ENCODE data around the gene IL16.

GRCh38 chr15:81181220-81181619 lies 15.5 kb upstream of the IL16 start:
- no peak for TF ChIP-seq HDGF (IDR thresholded peaks at IDR 0.05; ENCODE audit: borderline replicate concordance)
- no peak for TF ChIP-seq FOXK2 (IDR thresholded peaks at IDR 0.05)
- TF ChIP-seq TARDBP (IDR thresholded peaks at IDR 0.05): no peak
- TF ChIP-seq BHLHE40 (IDR thresholded peaks at IDR 0.05; ENCODE audit: borderline replicate concordance): no peak
- TF ChIP-seq ZNF384 (IDR thresholded peaks at IDR 0.05): no peak
- no peak for TF ChIP-seq SUZ12 (IDR thresholded peaks at IDR 0.05)
- no peak for TF ChIP-seq FOXA1 (IDR thresholded peaks at IDR 0.05)
- no peak for TF ChIP-seq SP1 (IDR thresholded peaks at IDR 0.05)
- no peak for TF ChIP-seq PKNOX1 (IDR thresholded peaks at IDR 0.05)
